ENCODE data around the gene MAFF. TPM values are rescaled to one million over a fixed set of nuclear protein-coding genes. Genes with fewer than 3 reads are reported as not detected.
"Not testable (repeated sequence)": the region's sequence is repeated elsewhere in the genome, so short reads cannot be mapped to it uniquely, and the experiment has no call there.

The MAFF gene
- total and polyA plus RNA-seq, 4 donors: 30.0 to 57.8 (median 40.1) TPM

- no peak for TF ChIP-seq CTCF (IDR thresholded peaks at IDR 0.05; ENCODE audit: control extremely low read depth, extremely low read depth)
These were observed 26.3 kb upstream of the MAFF start for GRCh38 chr22:38175206-38176118.

GRCh38 chr22:38176170-38176741, 25.5 kb upstream of the MAFF start:
- H3K27me3 ChIP-seq (ENCODE audit: control insufficient read depth in 3 of 3, insufficient read depth in 3 of 3, low read length in 2 of 3): no peaks in the 10 kb centered on the region
- H3K4me3 ChIP-seq: no peak overlapping the region
- no peaks in the 10 kb centered on the region for H3K36me3 ChIP-seq (ENCODE audit: control insufficient read depth in 4 of 4, insufficient read depth in 4 of 4, low read length in 4 of 4)
- peak overlapping the region; percentile 59 to 86 for H3K27ac ChIP-seq (ENCODE audit: low read depth in 1 of 2, low read length in 1 of 2)
- TF ChIP-seq CTCF (IDR thresholded peaks at IDR 0.05; ENCODE audit: control extremely low read depth, extremely low read depth): no peak
- H3K9ac ChIP-seq (ENCODE audit: insufficient read depth in 1 of 2, low read length in 2 of 2): no peak overlapping the region
- no peaks in the 10 kb centered on the region for H3K9me3 ChIP-seq (ENCODE audit: control insufficient read depth in 4 of 4, insufficient read depth in 3 of 4, low read length in 3 of 4)
- 32 to 42% methylated on average over 14 of the region's 14 CpGs for WGBS, 2 donors
- no peak for ATAC-seq (ENCODE audit: insufficient read depth, low FRiP score)
- peaks cover 10 to 32% (median 20%) of the 10 kb centered on the region in 5 donors for H3K4me1 ChIP-seq (ENCODE audit: control insufficient read depth in 5 of 5, insufficient read depth in 5 of 5, low read length in 5 of 5)
- peak; percentile 43 to 77 (median 67) for DNase-seq

More at GRCh38 chr22:38175206-38176118, 26.3 kb upstream of the MAFF start:
- Histone ChIP-seq H3K36me3 (ENCODE audit: control insufficient read depth in 4 of 4, insufficient read depth in 4 of 4, low read length in 4 of 4) (no peaks in the 10 kb centered on the region), H3K4me3 (no peak overlapping the region), H3K4me1 (ENCODE audit: control insufficient read depth in 5 of 5, insufficient read depth in 5 of 5, low read length in 5 of 5) (peaks cover 7 to 24% (median 17%) of the 10 kb centered on the region in 5 donors), H3K9me3 (ENCODE audit: control insufficient read depth in 4 of 4, insufficient read depth in 3 of 4, low read length in 3 of 4) (no peaks in the 10 kb centered on the region), H3K27ac (ENCODE audit: low read depth in 1 of 2, low read length in 1 of 2) (peak overlapping the region; percentile 59 to 75), H3K9ac (ENCODE audit: insufficient read depth in 1 of 2, low read length in 2 of 2) (no peak overlapping the region), H3K27me3 (ENCODE audit: control insufficient read depth in 3 of 3, insufficient read depth in 3 of 3, low read length in 2 of 3) (no peaks in the 10 kb centered on the region)
- DNase-seq (no peak), ATAC-seq (ENCODE audit: insufficient read depth, low FRiP score) (no peak)
- WGBS, 2 donors: 89 to 91% methylated on average over 17 of the region's 17 CpGs

- TF ChIP-seq CTCF (IDR thresholded peaks at IDR 0.05; ENCODE audit: control extremely low read depth, extremely low read depth): no peak
- DNase-seq (no peak), ATAC-seq (ENCODE audit: insufficient read depth, low FRiP score) (no peak)
- no peak overlapping the region for H3K4me3 ChIP-seq
- no peak overlapping the region for H3K9ac ChIP-seq (ENCODE audit: insufficient read depth in 1 of 2, low read length in 2 of 2)
- no peaks in the 10 kb centered on the region for H3K36me3 ChIP-seq (ENCODE audit: control insufficient read depth in 4 of 4, insufficient read depth in 4 of 4, low read length in 4 of 4)
- H3K4me1 ChIP-seq (ENCODE audit: control insufficient read depth in 5 of 5, insufficient read depth in 5 of 5, low read length in 5 of 5): peaks cover 10 to 35% (median 20%) of the 10 kb centered on the region in 5 donors
- H3K9me3 ChIP-seq (ENCODE audit: control insufficient read depth in 4 of 4, insufficient read depth in 3 of 4, low read length in 3 of 4): no peaks in the 10 kb centered on the region
- 90 to 93% methylated on average over 4 of the region's 4 CpGs for WGBS, 2 donors
- no peaks in the 10 kb centered on the region for H3K27me3 ChIP-seq (ENCODE audit: control insufficient read depth in 3 of 3, insufficient read depth in 3 of 3, low read length in 2 of 3)
- peak overlapping the region; percentile 59 to 86 for H3K27ac ChIP-seq (ENCODE audit: low read depth in 1 of 2, low read length in 1 of 2)
These were observed 24.8 kb upstream of the MAFF start for GRCh38 chr22:38177044-38177443.

- H3K9ac ChIP-seq (ENCODE audit: insufficient read depth in 1 of 2, low read length in 2 of 2); H3K27me3 ChIP-seq (ENCODE audit: control insufficient read depth in 3 of 3, insufficient read depth in 3 of 3, low read length in 2 of 3); ATAC-seq (ENCODE audit: insufficient read depth, low FRiP score); H3K9me3 ChIP-seq (ENCODE audit: control insufficient read depth in 4 of 4, insufficient read depth in 3 of 4, low read length in 3 of 4); DNase-seq; H3K4me3 ChIP-seq; H3K36me3 ChIP-seq (ENCODE audit: control insufficient read depth in 4 of 4, insufficient read depth in 4 of 4, low read length in 4 of 4): not testable (repeated sequence)
- WGBS, 2 donors: 81 to 85% methylated on average over 9 of the region's 9 CpGs
- H3K4me1 ChIP-seq (ENCODE audit: control insufficient read depth in 5 of 5, insufficient read depth in 5 of 5, low read length in 5 of 5): peaks cover 10 to 34% (median 15%) of the 10 kb centered on the region in 5 donors
- H3K27ac ChIP-seq (ENCODE audit: low read depth in 1 of 2, low read length in 1 of 2): peak overlapping the region; percentile 84 to 88
These were observed 24.2 kb upstream of the MAFF start for GRCh38 chr22:38177571-38177925.

Measured in lung (tissue), 12 donors.